ENCODE results near the gene INSYN1. TPM values are rescaled to one million over a fixed set of nuclear protein-coding genes. Genes with fewer than 3 reads are reported as not detected.

The INSYN1 gene
- total RNA-seq, 1 donor from 2014 or later = not detected

DNA sequence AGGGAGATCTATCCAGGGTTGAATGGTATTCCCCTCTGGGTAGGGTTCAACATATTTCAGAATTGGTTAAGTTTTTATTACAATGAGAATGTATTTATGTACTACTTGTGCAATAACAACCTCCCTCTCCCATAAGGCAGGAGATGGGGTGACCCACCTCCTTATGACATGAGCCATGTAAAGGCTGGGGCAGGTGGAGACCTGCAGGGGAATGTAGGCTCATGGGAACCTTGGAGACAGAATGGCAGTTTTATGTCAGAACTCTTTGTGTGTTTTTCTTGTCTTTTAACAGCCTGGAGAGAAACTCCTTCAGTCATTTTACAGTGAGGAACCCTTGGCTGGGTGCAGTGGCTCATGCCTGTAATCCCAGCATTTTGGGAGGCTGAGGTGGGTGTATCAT is 24.6 kb upstream of the INSYN1 start:
- intact Hi-C loops (cut with micrococcal nuclease) = no loop called here

DNA sequence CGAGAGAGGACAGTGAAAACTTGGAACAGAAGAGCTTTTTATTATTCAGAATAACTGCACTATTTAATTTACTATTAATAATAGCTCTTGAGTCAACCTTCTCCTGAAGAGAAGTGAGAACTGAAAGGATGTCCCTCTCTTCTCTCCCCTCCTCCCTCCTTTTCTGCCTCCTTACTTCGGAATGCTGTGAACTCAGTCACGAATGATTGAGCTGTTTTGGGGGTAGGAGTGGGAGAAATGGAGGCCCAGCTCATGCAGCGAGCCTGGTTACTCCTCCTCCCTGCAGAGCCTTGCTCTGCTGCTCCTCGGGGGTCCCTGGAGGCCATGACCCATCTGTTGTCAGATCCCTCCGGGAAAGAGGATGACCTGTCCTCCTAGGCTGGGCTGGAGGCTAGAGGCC is 20.3 kb upstream of the INSYN1 start:
- intact Hi-C loops (cut with micrococcal nuclease) = no loop called here

DNA sequence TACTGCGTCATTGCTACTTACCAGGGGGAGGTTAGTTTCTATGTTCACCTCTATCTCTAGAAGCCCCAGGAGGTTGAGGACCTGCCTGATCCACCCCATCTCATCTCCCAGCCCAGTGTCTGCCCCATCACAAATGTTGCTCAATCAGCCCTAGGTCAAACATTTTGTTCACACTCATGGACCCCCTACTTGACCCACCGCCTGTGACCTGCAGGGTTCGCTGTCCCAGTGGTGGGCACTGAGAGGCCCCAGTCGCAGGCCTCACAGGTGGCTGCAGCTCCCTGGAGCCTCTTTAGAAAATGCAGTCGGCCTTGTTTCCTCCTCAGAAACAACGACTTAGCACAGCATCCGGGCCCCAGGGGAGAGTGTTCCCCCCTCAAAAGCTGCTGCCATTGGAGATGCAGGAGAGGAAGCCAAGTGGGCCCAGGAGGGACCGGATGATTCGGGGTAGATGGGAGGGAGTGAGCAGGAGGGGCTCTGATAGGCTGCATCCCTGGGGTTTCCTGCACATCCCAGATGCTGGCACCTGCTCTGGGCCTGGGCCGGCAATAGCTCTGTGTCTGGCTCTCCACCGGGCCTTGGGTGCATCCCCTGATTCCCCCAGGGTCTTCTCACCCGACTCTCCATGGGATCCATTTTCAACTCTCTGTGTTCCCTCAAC is 18.4 kb upstream of the INSYN1 start:
- intact Hi-C loops (cut with micrococcal nuclease) = no loop called here

DNA sequence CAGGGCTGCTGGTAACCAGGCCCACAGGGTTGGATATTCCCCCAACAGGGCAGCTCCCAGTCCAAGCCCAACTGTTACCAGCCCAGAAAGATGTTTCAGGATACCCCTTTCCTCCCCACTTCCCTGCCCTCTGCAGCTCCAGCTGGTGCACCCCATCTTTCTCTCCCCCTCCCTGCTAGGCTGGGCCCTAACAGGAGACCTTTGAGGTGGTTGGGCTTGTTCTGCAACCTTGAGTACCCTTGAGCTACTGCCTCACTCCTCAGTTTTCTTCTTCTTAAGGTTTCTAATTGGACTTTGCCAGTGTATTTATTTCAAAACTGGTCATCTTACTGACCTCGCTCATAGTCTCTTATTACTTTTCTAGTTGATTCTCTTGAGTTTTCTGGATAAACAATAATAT is 16.9 kb upstream of the INSYN1 start:
- intact Hi-C loops (cut with micrococcal nuclease) = no loop called here

DNA sequence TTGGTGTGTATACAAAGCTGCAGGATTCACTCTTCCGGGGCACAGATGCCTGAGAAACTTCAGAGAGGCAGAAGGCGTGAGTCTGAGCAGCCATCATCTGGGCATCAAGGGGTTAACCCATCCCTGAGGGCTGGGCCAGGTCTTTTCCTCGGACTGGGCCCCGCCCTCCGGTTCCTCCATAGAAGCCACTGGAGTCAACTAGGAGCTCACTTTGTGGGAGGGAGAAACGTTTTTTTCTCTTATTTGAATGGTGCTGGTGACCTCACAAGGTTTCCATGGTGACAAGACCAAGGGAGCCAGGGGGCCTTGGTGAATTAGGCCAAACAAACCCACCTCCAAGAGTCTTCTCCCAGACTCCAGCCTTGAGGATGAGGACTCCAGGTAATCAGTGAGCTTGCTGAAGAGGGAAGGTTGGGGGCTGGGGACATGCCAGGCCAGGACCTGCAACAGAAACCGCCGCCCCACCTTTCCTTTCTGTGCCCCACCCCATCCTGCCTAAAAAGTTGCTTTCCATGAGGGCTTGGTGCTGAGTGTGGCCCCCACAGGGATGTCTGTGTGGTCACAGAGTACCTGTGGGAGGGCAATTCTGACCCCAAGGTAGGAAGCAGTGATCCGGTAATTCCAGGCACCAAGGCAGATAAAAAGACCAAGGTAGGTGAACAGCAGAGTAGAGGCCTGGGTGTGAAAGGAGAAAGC is 14.8 kb upstream of the INSYN1 start:
- intact Hi-C loops (cut with micrococcal nuclease) = no loop called here

DNA sequence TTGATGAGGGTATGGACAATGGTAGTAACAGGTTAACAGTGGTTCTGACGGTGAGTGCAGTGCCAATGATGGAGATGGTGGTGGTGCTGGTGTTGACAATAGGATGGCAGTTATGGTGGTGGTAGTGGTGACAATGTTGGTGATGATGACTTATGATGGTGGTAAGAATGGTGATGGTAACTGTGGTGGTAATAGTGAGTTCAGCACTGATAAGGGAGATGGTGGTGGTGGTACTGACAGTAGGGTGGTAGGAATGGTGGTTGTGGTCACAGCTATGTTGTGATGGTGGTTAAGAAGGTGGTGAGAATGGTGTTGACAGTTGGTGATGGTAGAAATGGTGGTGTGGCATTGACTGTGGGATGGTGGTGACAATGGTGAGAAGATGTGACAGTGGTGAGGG is 13.4 kb upstream of the INSYN1 start:
- intact Hi-C loops (cut with micrococcal nuclease) = no loop called here

DNA sequence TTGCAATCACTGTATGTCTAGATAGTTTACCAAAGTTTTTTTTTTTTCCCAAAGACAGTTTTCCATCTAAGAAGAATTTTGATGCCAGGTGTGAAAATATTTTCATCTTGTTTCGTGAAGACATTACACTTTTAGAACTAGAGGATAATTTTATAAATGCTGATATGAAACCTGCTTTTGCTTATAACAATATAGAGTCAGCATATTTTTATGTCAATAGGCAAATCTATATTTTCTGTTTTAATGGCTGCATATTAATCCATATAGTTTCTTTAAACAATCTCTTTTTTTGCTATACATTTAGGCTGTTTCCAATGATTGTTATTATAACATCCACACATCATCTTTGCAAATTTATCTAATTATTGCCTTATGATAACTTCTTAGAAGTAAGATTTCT is 12.6 kb upstream of the INSYN1 start:
- intact Hi-C loops (cut with micrococcal nuclease) = no loop called here

DNA sequence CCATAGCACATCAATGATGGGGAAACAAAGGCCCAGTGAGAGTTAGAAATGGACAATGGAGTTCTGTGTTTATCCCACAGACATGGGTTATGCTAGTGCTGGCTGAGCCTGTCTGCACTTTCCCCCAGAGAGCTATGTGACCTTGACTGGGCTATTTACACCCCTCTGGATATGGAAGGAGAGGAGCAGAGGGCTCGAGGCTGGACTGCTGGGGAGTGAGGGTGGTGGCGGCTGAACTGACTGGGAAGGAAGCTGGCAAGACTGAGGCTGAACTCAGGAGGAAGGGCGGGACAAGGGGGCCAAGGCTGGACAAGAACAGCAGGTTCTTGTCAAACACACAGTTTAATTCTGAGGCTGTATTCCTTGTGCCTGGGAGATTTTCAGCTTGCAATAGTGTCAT is 10.8 kb upstream of the INSYN1 start:
- intact Hi-C loops (cut with micrococcal nuclease) = no loop called here

DNA sequence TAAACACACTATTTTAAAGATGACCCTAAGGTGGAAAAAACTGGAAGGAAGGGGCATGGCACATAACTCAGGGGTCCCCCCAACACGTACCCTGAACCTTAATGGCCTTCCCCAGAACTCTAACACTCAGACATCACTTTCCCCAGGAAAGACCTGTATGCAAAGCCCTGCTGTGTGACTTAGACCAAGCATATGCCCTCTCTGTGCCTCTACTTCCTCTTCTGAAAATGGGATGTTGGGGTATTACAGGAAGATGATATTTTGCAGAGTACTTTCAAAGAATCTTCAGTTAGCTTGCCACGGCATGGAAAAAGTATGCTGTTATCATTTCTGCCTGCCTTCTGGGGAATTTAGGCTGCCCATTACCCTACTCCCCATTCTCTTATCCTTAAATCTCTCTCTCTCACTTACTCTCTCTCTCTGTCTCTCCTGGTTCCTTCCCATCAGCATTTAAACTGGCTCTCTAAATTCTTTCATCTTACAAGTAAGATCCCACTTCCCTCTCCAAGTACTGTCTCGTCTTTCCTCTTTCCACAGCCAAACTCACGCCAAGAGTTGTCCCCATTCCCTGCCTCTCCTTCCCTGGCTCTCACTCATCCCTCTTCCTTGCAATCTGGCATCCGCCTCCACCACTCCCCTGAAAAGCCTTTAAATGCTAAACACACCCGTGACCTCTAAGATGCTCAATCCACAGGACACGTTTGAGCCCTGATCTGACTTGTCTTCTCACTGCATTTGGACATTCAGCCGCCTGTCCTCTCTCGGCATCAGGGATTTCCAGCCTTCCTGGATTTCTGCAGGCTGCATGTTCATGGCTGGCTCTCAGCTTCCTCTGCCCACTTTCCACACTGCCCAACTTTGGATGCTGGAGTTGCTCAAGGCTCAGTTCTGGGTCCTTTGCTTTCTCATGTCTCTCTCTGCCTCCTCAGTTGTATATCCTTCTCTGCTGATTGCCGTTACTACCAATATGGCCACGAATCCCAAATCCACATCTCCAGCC is 7.5 kb upstream of the INSYN1 start:
- intact Hi-C loops (cut with micrococcal nuclease) = no loop called here

DNA sequence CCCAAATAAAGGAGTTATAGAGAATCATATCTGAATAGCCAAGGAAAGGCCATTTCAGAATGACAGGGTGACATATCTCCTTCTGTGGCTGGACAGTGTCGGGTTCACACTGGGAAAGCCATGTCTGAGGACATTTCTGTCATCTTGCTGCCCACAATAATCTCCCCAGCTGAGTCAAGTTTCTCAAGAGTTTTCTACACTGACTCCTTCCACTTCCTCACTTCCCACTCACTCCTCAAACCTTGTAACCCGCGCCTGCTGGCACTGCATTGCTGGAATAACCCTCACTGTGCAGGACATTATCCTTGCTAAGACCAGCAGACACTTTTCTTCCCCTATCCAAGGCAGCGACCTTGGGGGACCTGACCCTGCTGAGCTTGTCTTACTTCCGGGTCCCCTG is 5.3 kb upstream of the INSYN1 start:
- intact Hi-C loops (cut with micrococcal nuclease) = no loop called here

DNA sequence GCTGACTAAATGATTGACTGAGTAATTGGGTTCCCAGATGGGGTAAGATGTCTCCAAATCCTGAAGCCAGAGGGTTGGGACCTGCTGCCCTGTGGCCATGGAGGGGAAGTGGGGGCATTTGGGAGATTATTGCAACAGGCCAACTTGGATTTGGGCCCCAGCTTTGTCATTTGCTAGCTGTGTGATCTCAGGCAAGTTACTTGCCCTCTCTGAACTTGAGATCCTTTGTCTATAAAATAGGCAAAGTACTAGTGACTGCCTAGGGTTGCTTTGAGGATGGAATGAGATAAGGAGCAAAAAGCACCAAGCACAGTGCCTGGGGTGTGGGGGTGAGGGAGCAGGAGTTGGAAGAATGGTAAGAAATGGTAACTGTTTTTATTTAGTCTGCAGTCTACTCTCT is 4.4 kb upstream of the INSYN1 start:
- intact Hi-C loops (cut with micrococcal nuclease) = no loop called here

DNA sequence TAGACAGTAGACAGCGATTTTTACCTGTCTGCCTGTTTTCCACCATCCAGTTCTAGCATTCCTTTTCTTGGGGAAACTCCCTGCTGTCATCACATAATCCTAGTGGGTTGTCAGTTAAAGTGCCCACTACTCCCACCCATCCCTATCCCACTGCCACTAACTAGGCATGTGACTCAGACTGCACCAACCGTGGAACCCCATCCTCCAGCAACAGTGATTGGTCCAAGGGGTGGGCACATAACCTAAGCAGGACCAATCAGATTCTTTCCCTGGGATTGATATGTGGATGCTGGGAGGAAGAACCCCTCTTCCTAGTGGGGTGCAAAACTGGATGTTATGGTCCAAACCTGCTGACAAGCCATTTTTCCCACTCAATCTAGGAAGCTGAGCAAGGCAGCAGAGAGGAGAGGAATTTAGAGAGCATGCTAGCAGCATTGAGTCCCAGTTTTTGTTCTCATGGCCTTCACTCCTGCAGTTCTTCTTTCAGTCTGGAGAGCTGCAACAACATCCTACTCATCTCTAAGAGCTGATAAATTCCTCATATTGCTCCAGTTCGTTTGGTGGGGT is 3.9 kb upstream of the INSYN1 start:
- intact Hi-C loops (cut with micrococcal nuclease) = no loop called here

DNA sequence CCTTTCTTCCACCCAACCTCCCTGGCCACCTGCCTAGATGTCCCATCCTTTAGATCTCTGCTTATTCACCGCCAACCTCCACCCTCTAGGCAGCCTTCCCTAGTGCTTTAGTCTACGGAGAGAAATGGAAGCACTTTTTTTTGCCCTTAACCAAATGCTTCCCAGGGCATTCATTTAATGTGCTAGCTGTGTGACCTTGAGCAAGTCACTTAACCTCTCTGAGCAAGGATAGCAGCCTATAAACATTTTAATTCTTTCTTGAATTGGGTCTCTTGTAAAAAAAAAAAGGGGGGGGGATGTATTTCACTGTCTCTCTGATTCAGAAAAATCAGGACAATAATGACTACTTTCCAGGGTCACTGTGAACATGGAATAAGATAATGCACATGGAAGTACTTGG is 3.2 kb upstream of the INSYN1 start:
- intact Hi-C loops (cut with micrococcal nuclease) = no loop called here

DNA sequence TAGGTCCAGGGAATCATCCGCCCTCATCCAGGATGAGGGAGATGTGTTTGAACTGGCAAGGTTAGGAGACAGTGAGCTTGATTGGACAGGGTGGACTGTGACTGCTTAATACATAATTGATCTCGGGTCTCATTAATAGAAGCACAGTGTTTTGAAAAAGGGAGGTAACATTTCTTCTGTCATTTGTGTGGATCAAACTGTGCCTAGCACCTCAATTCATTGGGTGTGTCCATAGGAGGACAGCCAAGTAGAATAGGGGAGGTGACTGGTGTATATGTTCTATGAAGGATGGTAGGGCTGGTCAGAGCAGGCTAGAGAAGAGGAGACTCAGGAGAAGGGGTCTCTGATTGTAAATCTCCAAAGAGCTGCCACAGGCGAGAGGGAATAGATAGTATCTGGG is 2.8 kb upstream of the INSYN1 start:
- intact Hi-C loops (cut with micrococcal nuclease) = no loop called here

DNA sequence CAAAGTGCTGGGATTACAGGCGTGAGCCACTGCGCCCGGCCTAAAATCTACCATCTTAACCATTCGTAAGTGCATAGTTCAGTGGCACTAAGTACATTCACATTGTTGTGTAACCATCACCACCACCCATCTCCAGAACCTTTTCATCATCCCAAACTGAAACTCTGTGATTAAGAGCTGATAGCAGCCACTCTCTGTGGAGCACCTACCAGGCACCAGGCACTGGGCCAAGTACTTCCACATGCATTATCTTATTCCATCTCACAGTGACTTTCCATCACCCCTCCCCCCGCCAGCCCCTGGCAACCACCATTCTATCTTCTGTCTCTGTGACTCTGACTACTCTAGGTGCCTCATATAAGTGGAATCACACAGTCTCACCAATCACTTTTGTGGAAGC is 2.3 kb upstream of the INSYN1 start:
- intact Hi-C loops (cut with micrococcal nuclease) = no loop called here

DNA sequence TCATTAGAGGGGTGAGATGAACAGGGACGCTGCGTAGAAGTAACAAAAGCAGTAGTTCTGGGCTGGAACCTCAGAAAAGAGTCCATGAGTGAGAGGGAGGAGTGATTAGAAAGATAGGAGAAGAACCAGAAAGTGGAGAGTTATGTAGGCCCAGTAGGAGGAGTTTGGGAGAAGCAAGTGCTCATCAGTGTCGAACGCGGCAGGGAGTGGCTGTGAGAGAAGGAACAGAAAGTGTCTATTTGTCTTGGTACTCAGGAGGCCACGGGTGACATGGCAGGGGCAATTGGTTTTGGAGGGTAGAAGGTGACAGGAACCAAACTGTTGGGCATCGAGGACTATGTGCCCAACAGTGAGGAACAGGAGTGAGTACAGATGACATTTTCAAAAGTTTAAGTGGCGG is 1.3 kb upstream of the INSYN1 start:
- intact Hi-C loops (cut with micrococcal nuclease) = no loop called here

DNA sequence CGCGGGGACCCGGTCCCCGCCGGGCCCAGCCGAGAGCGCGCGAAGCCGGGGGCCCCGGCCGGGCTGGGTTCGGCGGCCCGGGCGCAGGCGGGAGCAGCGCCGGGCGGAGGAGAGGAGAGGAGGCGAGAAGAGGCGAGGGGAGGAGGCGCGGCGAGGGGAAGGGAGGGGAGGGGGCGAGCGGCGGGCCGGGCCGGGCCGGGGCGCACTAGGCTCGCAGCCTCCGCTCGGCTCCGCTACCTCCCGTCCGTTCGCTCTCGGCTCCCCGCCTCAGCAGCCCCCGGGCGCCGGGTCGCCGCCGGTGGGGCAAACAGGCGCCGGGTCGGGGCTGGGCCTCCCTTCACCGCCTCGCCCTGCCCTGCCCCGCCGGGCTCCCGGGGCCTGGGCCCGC is 351 bp downstream of the INSYN1 start:
- intact Hi-C loops (cut with micrococcal nuclease) = no loop called here

DNA sequence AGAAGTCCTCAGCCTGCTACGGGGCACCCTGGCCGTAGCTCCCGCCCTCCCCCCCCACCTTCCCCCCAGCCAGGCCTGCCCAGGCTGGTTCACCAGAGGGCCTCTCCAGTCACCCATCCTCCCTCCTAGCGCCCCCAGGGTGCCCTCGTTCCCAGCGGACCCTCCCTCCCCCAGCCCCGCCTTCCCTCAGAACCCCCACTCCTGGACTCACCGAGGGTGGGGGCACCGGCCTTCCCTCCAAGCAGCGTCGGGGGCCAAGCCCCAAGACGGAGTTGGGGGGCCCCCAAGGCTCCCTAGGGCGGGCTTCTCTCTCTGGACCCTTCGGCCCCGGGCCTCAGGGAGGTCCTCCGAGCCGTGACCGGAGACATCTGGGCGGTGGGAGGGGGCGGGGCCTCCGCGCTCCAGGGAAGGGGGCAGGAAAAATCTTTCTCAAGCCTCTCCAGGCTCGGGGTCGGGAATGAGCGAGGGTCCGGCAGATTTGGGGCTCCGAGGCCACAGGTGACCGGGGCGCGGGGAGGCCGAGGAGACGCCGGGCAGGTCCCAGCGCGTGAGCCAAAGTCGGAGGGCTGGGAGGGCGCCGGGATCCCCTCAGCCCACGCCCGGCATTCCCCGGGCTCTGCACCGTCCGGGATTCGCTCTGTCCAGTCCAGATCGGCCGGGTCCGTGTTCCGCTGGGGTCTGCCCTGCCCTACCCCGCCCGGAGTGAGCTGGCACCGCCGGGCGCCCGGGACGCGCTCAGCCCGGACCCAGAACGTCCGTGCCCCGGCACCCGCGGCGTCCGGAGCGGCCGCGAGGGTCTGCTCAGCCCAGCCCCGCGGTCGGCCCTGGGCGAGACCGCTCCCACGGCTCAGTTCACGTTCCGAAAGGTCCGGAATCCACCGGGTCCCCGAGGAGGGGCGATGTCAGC is 999 bp downstream of the INSYN1 start:
- intact Hi-C loops (cut with micrococcal nuclease) = no loop called here

DNA sequence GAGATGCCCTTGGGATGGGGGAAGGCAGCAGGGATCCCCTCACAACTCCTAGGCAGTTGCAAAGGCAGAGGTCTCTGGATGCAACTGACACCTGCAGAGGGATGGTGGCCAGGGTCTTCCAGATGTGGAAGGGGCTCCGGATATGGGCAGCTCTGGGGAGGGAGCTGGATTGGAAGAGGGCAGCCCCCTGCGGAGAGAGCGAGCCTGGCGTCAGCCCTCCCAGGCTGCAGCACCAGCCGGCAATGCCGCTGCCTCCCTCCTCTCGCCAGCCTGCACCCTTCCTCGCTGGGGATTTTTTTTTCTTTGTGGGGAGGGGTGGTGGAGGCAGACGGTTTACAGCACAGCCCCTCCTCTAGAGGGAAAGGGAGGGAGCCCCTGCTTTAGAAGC is 1.6 kb downstream of the INSYN1 start:
- intact Hi-C loops (cut with micrococcal nuclease) = no loop called here

DNA sequence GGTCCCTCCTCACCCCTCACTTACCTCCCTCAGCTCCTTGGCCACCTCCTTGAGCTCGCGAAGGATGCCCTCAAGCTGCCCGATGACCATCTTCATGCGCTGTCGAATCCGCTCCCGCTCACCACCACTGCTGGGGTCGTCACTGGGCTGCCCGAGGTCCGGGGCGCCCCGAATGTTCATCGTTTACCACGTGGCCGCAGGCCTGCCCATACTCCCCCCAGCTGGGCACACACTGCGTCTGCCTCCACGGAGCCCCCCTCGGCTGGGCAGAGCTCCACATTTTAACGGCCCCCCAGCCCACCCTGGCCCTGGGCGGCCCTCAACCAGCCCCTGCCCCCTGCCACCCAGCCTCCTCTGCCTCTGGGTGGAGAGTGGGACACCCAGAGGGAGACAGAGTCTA is 2.2 kb downstream of the INSYN1 start:
- intact Hi-C loops (cut with micrococcal nuclease) = no loop called here

DNA sequence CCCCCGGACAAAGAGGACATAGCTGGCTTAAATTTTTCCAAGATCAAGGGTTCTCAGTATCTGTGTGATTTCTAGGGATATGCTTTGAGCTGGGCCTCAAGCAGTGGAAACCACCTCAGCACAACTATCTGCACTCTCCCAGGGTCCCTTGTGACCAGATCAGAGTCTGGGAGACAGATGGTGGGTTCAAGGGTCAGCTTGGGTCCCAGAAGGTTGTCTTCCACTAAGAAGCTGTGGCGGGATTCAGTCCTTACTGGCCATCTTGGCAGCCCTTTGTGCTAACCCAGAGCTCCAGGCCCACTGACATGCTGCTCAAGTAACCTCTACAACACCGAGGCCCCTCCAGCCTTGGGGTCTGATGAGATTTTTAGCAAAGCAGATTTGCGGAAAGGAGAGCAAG is 2.7 kb downstream of the INSYN1 start:
- intact Hi-C loops (cut with micrococcal nuclease) = no loop called here
